GM21619 (cell line): ENCODE measurements around the gene VMP1.
"Not testable (repeated sequence)": the region's sequence is repeated elsewhere in the genome, so short reads cannot be mapped to it uniquely, and the experiment has no call there.

Experiments used
- ATAC-seq: cut with Tn5 transposase; IDR thresholded peaks from one replicate; pipeline ENCODE4 v1.9.1; 2021; ENCODE audit not compliant: unreplicated experiment

The VMP1 gene

GRCh38 chr17:59753522-59754467 lies 46.3 kb downstream of the VMP1 start:
- ATAC-seq, result peak; percentile 57

- no peak for ATAC-seq
Observed at GRCh38 chr17:59754552-59754951, 47.1 kb downstream of the VMP1 start.

- ATAC-seq, result not testable (repeated sequence)
Observed at GRCh38 chr17:59755069-59755468, 47.6 kb downstream of the VMP1 start.

- ATAC-seq, result no peak
Observed at GRCh38 chr17:59756236-59756818, 48.9 kb downstream of the VMP1 start.

GRCh38 chr17:59757043-59757442 lies 49.6 kb downstream of the VMP1 start:
- no peak for ATAC-seq

- no peak for ATAC-seq
Observed at GRCh38 chr17:59757470-59757869, 50.0 kb downstream of the VMP1 start.

- no peak for ATAC-seq
Observed at GRCh38 chr17:59757881-59758385, 50.5 kb downstream of the VMP1 start.

- not testable (repeated sequence) for ATAC-seq
Observed at GRCh38 chr17:59758998-59759651, 51.7 kb downstream of the VMP1 start.

GRCh38 chr17:59760160-59760559 lies 52.7 kb downstream of the VMP1 start:
- ATAC-seq, result no peak

- ATAC-seq, result no peak
Observed at GRCh38 chr17:59761385-59762048, 54.1 kb downstream of the VMP1 start.

GRCh38 chr17:59762049-59762823 lies 54.8 kb downstream of the VMP1 start:
- ATAC-seq, result no peak

GRCh38 chr17:59762824-59763374 lies 55.4 kb downstream of the VMP1 start:
- ATAC-seq, result no peak

GRCh38 chr17:59763861-59764260 lies 56.4 kb downstream of the VMP1 start:
- no peak for ATAC-seq

GRCh38 chr17:59764292-59764741 lies 56.9 kb downstream of the VMP1 start:
- ATAC-seq, result no peak

GRCh38 chr17:59765038-59765437 lies 57.6 kb downstream of the VMP1 start:
- no peak for ATAC-seq

GRCh38 chr17:59766491-59766890 lies 59.0 kb downstream of the VMP1 start:
- ATAC-seq, result no peak

- ATAC-seq, result no peak
Observed at GRCh38 chr17:59767176-59767575, 59.7 kb downstream of the VMP1 start.

- ATAC-seq, result no peak
Observed at GRCh38 chr17:59769887-59770286, 62.4 kb downstream of the VMP1 start.

- ATAC-seq, result no peak
Observed at GRCh38 chr17:59771093-59771492, 63.6 kb downstream of the VMP1 start.

GRCh38 chr17:59775786-59776350 lies 68.4 kb downstream of the VMP1 start:
- no peak for ATAC-seq
